ENCODE measurements around the gene CFAP100.

The CFAP100 gene

GRCh38 chr3:126394179-126394976 lies at the start of gene CFAP100:
TSS of gene CFAP100 (plus strand) at chr3:126394909. CDS start at chr3:126396001, 1,092 bp downstream.
- H3K4me3 ChIP-seq, result no peak within 1 kb of the TSS
- DNase-seq (ENCODE audit: low spot score in 2 of 2), result no peak
- in situ Hi-C loops (cut with MboI; ENCODE audit: low sequenced_read_pairs), result loop anchor here (10.0 kb wide), 1 partner anchor 260 kb away; no protein-coding TSS in a partner anchor

GRCh38 chr3:126345231-126345630 lies 49.5 kb upstream of the CFAP100 start:
- no peaks in the 10 kb centered on the region for H3K27me3 ChIP-seq (ENCODE audit: low read depth)
- in situ Hi-C loops (cut with MboI; ENCODE audit: low sequenced_read_pairs), result no loop called here
- no peak for DNase-seq (ENCODE audit: low spot score in 2 of 2)
- no peaks in the 10 kb centered on the region for H3K9me3 ChIP-seq
- no peaks in the 10 kb centered on the region for H3K4me1 ChIP-seq
- no peaks in the 10 kb centered on the region; the same call in none of the 2 replicates for H3K36me3 ChIP-seq (replicated peaks)
- H3K4me3 ChIP-seq, result no peak overlapping the region

More at GRCh38 chr3:126394179-126394976, at the start of gene CFAP100:
- Histone ChIP-seq H3K9me3 (no peaks in the 10 kb centered on the region), H3K4me1 (no peaks in the 10 kb centered on the region), H3K36me3 (replicated peaks) (no peaks in the 10 kb centered on the region), H3K27me3 (ENCODE audit: low read depth) (no peaks in the 10 kb centered on the region)

GRCh38 chr3:126345641-126346460 lies 48.9 kb upstream of the CFAP100 start:
- H3K4me3 ChIP-seq, result no peak overlapping the region
- DNase-seq (ENCODE audit: low spot score in 2 of 2), result peak in 1 of 2 experiments; percentile 5
- H3K9me3 ChIP-seq, result no peaks in the 10 kb centered on the region
- no peaks in the 10 kb centered on the region for H3K27me3 ChIP-seq (ENCODE audit: low read depth)
- peaks cover 3% of the 10 kb centered on the region for H3K36me3 ChIP-seq (replicated peaks)
- in situ Hi-C loops (cut with MboI; ENCODE audit: low sequenced_read_pairs), result no loop called here
- no peaks in the 10 kb centered on the region for H3K4me1 ChIP-seq

- no peaks in the 10 kb centered on the region for H3K9me3 ChIP-seq
- no peaks in the 10 kb centered on the region for H3K4me1 ChIP-seq
- no peak overlapping the region for H3K4me3 ChIP-seq
- peaks cover 7% of the 10 kb centered on the region for H3K36me3 ChIP-seq (replicated peaks)
- DNase-seq (ENCODE audit: low spot score in 2 of 2), result peak in 1 of 2 experiments; percentile 2
- no peaks in the 10 kb centered on the region for H3K27me3 ChIP-seq (ENCODE audit: low read depth)
- in situ Hi-C loops (cut with MboI; ENCODE audit: low sequenced_read_pairs), result no loop called here
These were observed 48.2 kb upstream of the CFAP100 start for GRCh38 chr3:126346466-126346865.

- no peaks in the 10 kb centered on the region for H3K9me3 ChIP-seq
These were observed 47.1 kb upstream of the CFAP100 start for GRCh38 chr3:126347543-126348161.

GRCh38 chr3:126348308-126348920 lies 46.3 kb upstream of the CFAP100 start:
- peak in 1 of 2 experiments; percentile 44 for DNase-seq (ENCODE audit: low spot score in 2 of 2)
- Histone ChIP-seq H3K4me3 (no peak overlapping the region), H3K27me3 (ENCODE audit: low read depth) (no peaks in the 10 kb centered on the region), H3K36me3 (replicated peaks) (peaks cover 18% of the 10 kb centered on the region), H3K9me3 (no peaks in the 10 kb centered on the region), H3K4me1 (no peaks in the 10 kb centered on the region)
- in situ Hi-C loops (cut with MboI; ENCODE audit: low sequenced_read_pairs), result no loop called here

More at GRCh38 chr3:126347543-126348161, 47.1 kb upstream of the CFAP100 start:
- Histone ChIP-seq H3K4me3 (no peak overlapping the region), H3K27me3 (ENCODE audit: low read depth) (no peaks in the 10 kb centered on the region), H3K4me1 (no peaks in the 10 kb centered on the region), H3K36me3 (replicated peaks) (peaks cover 18% of the 10 kb centered on the region)
- peak in 1 of 2 experiments; percentile 4 for DNase-seq (ENCODE audit: low spot score in 2 of 2)
- in situ Hi-C loops (cut with MboI; ENCODE audit: low sequenced_read_pairs), result no loop called here

- Histone ChIP-seq H3K4me1 (no peaks in the 10 kb centered on the region), H3K9me3 (no peaks in the 10 kb centered on the region), H3K36me3 (replicated peaks) (peaks cover 18% of the 10 kb centered on the region), H3K27me3 (ENCODE audit: low read depth) (no peaks in the 10 kb centered on the region), H3K4me3 (no peak overlapping the region)
- peak in 1 of 2 experiments; percentile 6 for DNase-seq (ENCODE audit: low spot score in 2 of 2)
- in situ Hi-C loops (cut with MboI; ENCODE audit: low sequenced_read_pairs), result no loop called here
These were observed 45.6 kb upstream of the CFAP100 start for GRCh38 chr3:126349071-126349470.

- peaks cover 18% of the 10 kb centered on the region for H3K36me3 ChIP-seq (replicated peaks)
- H3K4me1 ChIP-seq, result no peaks in the 10 kb centered on the region
- H3K4me3 ChIP-seq, result no peak overlapping the region
- in situ Hi-C loops (cut with MboI; ENCODE audit: low sequenced_read_pairs), result no loop called here
- H3K9me3 ChIP-seq, result no peaks in the 10 kb centered on the region
- no peaks in the 10 kb centered on the region for H3K27me3 ChIP-seq (ENCODE audit: low read depth)
- DNase-seq (ENCODE audit: low spot score in 2 of 2), result peak in 1 of 2 experiments; percentile 7
These were observed 44.9 kb upstream of the CFAP100 start for GRCh38 chr3:126349611-126350501.

- peaks cover 21% of the 10 kb centered on the region for H3K36me3 ChIP-seq (replicated peaks)
- H3K27me3 ChIP-seq (ENCODE audit: low read depth), result no peaks in the 10 kb centered on the region
- in situ Hi-C loops (cut with MboI; ENCODE audit: low sequenced_read_pairs), result no loop called here
- H3K9me3 ChIP-seq, result no peaks in the 10 kb centered on the region
- peak in 1 of 2 experiments; percentile 6 for DNase-seq (ENCODE audit: low spot score in 2 of 2)
- H3K4me1 ChIP-seq, result peaks cover 4% of the 10 kb centered on the region
- H3K4me3 ChIP-seq, result no peak overlapping the region
These were observed 44.1 kb upstream of the CFAP100 start for GRCh38 chr3:126350502-126351085.

- Histone ChIP-seq H3K9me3 (no peaks in the 10 kb centered on the region), H3K27me3 (ENCODE audit: low read depth) (no peaks in the 10 kb centered on the region), H3K4me1 (peaks cover 6% of the 10 kb centered on the region), H3K36me3 (replicated peaks) (peaks cover 21% of the 10 kb centered on the region), H3K4me3 (no peak overlapping the region)
- in situ Hi-C loops (cut with MboI; ENCODE audit: low sequenced_read_pairs), result no loop called here
- DNase-seq (ENCODE audit: low spot score in 2 of 2), result peak in 1 of 2 experiments; percentile 6
These were observed 43.5 kb upstream of the CFAP100 start for GRCh38 chr3:126351086-126351770.

GRCh38 chr3:126351771-126352475 lies 42.8 kb upstream of the CFAP100 start:
- H3K9me3 ChIP-seq, result no peaks in the 10 kb centered on the region
- H3K36me3 ChIP-seq (replicated peaks), result peaks cover 21% of the 10 kb centered on the region
- no peaks in the 10 kb centered on the region for H3K27me3 ChIP-seq (ENCODE audit: low read depth)
- no peak overlapping the region for H3K4me3 ChIP-seq
- DNase-seq (ENCODE audit: low spot score in 2 of 2), result peak in 1 of 2 experiments; percentile 8
- in situ Hi-C loops (cut with MboI; ENCODE audit: low sequenced_read_pairs), result no loop called here
- peaks cover 6% of the 10 kb centered on the region for H3K4me1 ChIP-seq
